Measurements from ENCODE around the gene STPG1.

DNA sequence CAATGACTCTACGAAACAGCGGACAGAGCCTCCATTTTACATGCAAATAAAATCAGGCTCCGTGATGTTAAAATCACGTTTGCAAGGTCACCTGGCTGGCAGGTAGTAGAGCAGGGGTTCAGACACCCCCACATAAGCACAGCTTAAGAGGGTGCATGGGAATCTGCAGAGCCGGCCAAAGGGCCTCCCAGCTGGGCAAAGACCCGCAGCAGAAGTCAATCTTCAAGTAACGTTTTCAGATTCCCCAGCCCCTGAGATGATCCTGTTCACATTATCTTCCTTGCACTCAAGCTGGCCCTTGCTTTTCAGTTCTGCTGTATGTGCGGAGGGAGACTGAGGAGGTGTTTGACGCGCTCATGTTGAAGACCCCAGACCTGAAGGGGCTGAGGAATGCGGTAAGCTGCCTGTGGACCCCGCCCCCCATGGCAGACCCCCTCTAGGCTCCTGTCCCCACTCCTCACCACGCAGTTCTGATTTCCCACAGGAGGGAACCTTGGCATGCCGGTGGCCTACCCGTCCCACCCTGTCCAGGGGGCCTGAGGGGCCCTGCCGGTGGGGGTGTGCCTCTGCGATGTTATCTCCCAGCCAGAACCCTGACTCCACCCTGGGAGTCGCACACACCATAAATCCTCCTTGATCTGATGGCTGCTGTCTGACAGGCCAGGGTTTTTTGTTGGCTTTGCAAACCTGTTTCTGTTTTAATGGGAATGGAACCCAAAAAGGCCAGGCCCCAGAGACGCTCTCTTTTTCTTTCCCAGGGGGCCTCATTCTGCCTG is 66.2 kb downstream of the STPG1 start:
- TF ChIP-seq GABPA (IDR thresholded peaks at IDR 0.05; ENCODE audit: low read depth) (no peak), POLR2AphosphoS5 (IDR thresholded peaks at IDR 0.05; ENCODE audit: low read depth) (no peak)
- TF ChIP-seq, protein P1, sequence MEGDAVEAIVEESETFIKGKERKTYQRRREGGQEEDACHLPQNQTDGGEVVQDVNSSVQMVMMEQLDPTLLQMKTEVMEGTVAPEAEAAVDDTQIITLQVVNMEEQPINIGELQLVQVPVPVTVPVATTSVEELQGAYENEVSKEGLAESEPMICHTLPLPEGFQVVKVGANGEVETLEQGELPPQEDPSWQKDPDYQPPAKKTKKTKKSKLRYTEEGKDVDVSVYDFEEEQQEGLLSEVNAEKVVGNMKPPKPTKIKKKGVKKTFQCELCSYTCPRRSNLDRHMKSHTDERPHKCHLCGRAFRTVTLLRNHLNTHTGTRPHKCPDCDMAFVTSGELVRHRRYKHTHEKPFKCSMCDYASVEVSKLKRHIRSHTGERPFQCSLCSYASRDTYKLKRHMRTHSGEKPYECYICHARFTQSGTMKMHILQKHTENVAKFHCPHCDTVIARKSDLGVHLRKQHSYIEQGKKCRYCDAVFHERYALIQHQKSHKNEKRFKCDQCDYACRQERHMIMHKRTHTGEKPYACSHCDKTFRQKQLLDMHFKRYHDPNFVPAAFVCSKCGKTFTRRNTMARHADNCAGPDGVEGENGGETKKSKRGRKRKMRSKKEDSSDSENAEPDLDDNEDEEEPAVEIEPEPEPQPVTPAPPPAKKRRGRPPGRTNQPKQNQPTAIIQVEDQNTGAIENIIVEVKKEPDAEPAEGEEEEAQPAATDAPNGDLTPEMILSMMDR (IDR thresholded peaks at IDR 0.05; ENCODE audit: insufficient read depth, low read length) = no peak
